GM13976 (cell line): ENCODE results near the gene TMEM131L.
"Not testable (repeated sequence)": the region's sequence is repeated elsewhere in the genome, so short reads cannot be mapped to it uniquely, and the experiment has no call there.

ENCODE experiments used
- DNase-seq: peaks from one replicate; pipeline ENCODE4 v3.0.0; 2012; ENCODE audit warnings: low spot score
- in situ Hi-C: fragments of 300-500 bp; cut with MboI; formaldehyde crosslinking; loops from one replicate; pipeline ENCODE4 v1.12.0; 2022; ENCODE audit warnings: low sequenced_read_pairs, mixed read lengths, inconsistent platforms; ENCODE audit not compliant: unreplicated experiment
- TF ChIP-seq, protein P1 (sequence below): IDR thresholded peaks from 2 replicates; pipeline ENCODE4 v1.5.1; 2012; ENCODE audit warnings: borderline replicate concordance, mild to moderate bottlenecking; ENCODE audit not compliant: insufficient read depth; ENCODE audit errors: extremely low read depth, missing control alignments, control extremely low read depth

Gene TMEM131L

DNA sequence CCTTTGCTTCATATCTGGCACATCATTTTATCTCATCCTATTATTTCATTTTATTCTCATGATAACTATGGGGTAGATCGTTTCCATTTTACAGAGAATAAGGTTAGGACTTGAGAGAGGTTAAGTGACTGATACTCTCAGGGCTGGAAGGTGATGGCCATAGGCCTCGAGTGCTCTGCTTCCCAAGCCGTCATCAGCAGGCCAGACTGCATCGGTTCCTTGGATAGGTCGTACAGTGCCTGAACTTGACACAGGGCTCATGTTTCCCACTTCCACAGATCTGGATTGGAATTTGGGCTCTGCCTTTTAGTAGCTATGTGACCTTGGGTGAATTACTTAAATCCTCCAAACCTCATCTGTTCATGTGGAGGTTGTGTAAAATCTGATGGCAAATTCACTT lies 81.4 kb downstream of the TMEM131L start:
- in situ Hi-C loops = no loop called here
- DNase-seq = no peak
- TF ChIP-seq, protein P1, sequence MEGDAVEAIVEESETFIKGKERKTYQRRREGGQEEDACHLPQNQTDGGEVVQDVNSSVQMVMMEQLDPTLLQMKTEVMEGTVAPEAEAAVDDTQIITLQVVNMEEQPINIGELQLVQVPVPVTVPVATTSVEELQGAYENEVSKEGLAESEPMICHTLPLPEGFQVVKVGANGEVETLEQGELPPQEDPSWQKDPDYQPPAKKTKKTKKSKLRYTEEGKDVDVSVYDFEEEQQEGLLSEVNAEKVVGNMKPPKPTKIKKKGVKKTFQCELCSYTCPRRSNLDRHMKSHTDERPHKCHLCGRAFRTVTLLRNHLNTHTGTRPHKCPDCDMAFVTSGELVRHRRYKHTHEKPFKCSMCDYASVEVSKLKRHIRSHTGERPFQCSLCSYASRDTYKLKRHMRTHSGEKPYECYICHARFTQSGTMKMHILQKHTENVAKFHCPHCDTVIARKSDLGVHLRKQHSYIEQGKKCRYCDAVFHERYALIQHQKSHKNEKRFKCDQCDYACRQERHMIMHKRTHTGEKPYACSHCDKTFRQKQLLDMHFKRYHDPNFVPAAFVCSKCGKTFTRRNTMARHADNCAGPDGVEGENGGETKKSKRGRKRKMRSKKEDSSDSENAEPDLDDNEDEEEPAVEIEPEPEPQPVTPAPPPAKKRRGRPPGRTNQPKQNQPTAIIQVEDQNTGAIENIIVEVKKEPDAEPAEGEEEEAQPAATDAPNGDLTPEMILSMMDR = no peak

DNA sequence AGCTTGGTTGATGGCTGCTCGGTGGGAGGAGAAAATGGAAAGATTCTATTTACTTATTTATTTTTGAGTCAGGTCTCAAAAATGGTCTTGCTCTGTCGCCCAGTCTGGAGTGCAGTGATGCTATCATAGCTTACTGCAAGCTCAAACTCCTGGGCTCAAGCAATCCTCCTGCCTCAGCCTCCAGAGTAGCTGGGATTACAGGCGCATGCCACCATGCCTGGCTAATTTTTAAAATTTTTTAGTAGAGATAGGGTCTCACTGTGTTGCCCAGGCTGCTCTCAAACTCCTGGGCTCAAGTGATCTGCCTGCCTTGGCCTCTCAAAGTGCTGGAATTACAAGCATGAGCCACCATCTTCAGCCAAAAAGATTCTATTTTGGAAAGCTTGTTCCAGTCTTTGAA lies 82.7 kb downstream of the TMEM131L start:
- DNase-seq, in situ Hi-C loops: not testable (repeated sequence)

DNA sequence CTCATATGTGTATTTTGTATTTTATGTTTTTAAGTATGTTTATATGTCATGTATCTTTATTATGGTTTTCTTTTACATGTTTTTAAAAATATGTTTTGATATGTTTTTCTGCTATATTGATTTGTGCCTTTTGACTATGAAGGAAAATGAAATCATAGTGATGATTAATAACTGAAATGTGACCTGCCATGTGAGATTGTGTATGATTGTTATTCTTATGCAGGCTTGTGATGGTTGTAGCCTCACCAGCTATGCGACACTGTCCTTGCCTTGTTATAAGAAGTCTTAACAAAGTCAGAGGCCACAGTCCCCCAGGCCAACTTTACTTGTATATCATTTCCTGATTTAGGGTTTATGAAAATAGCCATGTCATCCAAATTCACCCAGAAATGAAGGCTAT lies 83.2 kb downstream of the TMEM131L start:
- DNase-seq = no peak
- in situ Hi-C loops = no loop called here
- TF ChIP-seq, protein P1 = no peak

DNA sequence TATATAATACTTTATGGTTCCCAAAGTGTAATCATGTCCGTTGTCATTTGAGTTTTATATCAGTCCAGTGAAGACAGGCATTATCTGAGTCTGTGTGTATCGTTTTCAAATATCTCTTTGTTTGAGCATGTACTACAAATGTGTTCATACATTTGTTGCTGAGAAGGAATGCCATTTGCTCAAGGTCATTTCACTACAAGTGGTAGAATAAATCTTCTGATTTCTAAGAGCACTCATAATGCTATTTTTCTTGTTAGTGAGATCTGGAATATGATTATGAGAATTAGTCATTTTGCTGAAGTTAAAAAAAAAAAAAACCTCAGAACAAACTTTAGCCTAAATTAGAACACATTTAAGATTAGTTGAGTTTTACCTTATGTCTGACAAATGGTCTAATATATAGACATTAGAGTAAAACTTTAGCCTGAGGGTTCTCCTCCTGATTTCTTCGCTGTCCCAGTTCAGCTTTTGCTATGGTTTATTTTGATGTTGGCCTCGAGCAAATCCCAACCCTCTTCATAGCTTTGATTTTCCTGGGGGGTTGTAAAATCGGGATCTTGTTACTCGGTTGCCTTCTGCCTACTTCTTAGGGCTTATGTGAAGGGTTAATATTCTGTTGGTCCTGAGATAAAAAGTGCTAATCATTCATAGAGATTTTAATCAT lies 87.1 kb downstream of the TMEM131L start:
- in situ Hi-C loops = no loop called here
- TF ChIP-seq, protein P1 = no peak
- no peak for DNase-seq

DNA sequence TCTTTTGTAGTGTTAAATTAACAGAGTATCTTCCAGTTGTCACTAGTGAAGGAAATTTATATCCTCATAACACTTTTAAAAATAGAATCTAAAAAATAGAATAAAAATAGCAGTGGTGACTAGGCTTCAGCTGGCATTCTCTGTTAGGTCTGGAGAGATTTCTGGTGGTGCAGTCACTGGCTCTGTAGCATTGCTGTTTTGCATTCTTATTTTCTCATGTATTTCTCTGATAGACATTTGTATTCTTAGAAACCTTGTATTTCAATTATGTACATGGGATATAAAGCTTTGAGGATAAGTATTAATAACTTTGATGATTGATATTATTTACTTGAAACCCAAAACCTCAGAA lies 87.6 kb downstream of the TMEM131L start:
- in situ Hi-C loops = no loop called here
- TF ChIP-seq, protein P1 = no peak
- DNase-seq = no peak

DNA sequence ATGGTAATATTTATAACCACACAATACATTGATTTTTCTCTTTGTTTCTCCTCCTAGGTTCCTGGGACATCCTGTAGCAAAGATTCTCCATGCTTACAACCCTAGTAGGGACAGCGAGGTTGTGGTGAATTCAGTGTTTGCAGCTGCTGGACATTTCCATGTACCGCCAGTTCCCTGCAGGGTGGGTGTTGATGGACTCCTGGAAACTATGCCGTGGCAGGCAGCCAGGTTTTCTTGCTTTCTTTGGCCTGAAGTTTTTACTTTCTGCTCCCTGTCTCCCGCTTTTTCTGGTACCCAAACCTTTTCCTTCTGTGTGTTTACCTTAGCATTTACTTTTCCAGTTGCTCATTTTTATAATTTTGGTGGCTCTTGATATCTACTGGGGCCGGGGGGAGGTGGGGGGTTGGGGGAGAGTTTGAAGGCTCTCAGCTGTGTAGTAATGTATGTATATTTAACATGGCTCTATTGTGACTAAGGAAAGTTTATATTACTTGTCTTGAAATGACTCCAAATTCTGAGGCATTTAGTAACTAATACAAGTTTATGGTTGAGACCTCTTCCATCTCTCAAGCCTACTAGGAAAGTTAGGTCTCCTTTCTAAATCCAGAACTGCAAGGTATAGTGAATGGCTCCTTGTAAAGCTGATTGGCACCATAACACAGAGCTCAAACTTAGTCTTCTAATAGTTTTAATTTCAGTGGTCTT lies 89.7 kb downstream of the TMEM131L start:
- in situ Hi-C loops = no loop called here
- TF ChIP-seq, protein P1 = no peak
- DNase-seq = no peak

DNA sequence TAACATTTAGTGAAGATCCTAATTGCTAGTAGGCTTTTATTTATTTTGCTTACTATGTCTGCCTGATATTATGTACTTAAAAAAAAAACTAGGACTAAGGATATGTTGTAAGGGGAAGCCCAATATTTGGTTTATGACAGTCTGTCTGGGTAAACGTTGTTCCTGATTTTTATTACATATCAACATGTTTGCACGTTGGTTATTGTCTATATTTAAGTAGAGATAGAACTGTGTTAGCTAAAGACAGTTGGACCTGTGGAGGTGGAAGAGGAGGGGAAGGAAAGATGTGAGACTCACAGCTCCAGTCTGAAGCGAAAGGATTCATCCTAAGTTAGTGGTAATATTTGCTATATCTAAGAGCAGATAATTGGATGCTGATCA lies 90.3 kb downstream of the TMEM131L start:
- no peak for DNase-seq
- TF ChIP-seq, protein P1 = no peak
- in situ Hi-C loops = no loop called here
